Measurements from ENCODE around the gene ZC3H18. TPM values are rescaled to one million over a fixed set of nuclear protein-coding genes. Genes with fewer than 3 reads are reported as not detected.

The ZC3H18 gene
- polyA plus RNA-seq, 3 donors = 11.1 to 27.0 (median 26.0) TPM

- H3K27ac ChIP-seq (ENCODE audit: low read depth, low read length) = no peak overlapping the region
- WGBS, 3 donors = 67 to 84% (median 82%) methylated on average over 11 of the region's 11 CpGs
These were observed 102.6 kb downstream of the ZC3H18 start for GRCh38 chr16:88672776-88673175.

GRCh38 chr16:88673716-88674379, 103.6 kb downstream of the ZC3H18 start:
- H3K27ac ChIP-seq (ENCODE audit: low read depth, low read length) = no peak overlapping the region
- 91 to 94% (median 92%) methylated on average over 19 of the region's 19 CpGs for WGBS, 3 donors

- H3K27ac ChIP-seq (ENCODE audit: low read depth, low read length) = no peak overlapping the region
These were observed 106.5 kb downstream of the ZC3H18 start for GRCh38 chr16:88676502-88677242.

GRCh38 chr16:88677721-88678120, 107.5 kb downstream of the ZC3H18 start:
- no peak overlapping the region for H3K27ac ChIP-seq (ENCODE audit: low read depth, low read length)
- WGBS, 3 donors = 70 to 89% (median 82%) methylated on average over 12 to 13 of the region's 13 CpGs

More at GRCh38 chr16:88676502-88677242, 106.5 kb downstream of the ZC3H18 start:
- 73 to 87% (median 78%) methylated on average over 22 of the region's 22 CpGs for WGBS, 3 donors

- 64 to 81% (median 69%) methylated on average over 29 to 32 of the region's 32 CpGs for WGBS, 3 donors
- no peak overlapping the region for H3K27ac ChIP-seq (ENCODE audit: low read depth, low read length)
These were observed 108.2 kb downstream of the ZC3H18 start for GRCh38 chr16:88678224-88678979.

- 79 to 94% (median 83%) methylated on average over 5 of the region's 5 CpGs for WGBS, 3 donors
- H3K27ac ChIP-seq (ENCODE audit: low read depth, low read length) = no peak overlapping the region
These were observed 110.4 kb downstream of the ZC3H18 start for GRCh38 chr16:88680554-88681083.

- no peak overlapping the region for H3K27ac ChIP-seq (ENCODE audit: low read depth, low read length)
- WGBS, 3 donors = 48 to 62% (median 56%) methylated on average over 31 of the region's 31 CpGs
These were observed 111.0 kb downstream of the ZC3H18 start for GRCh38 chr16:88681084-88681680.

Other genes starting within 250 kb of the ZC3H18 start
- 1 to 10 TPM in 1 of 3 donors, under 1 TPM in 2; 0.06 to 1.5 (median 0.45) TPM for gene ZNF469, start 187.4 kb upstream of the ZC3H18 start, polyA plus RNA-seq
- 1 to 10 TPM; 1.8 to 5.9 (median 3.6) TPM for gene ZFPM1, start 117.1 kb upstream of the ZC3H18 start, polyA plus RNA-seq
- gene IL17C, start 68.2 kb downstream of the ZC3H18 start, polyA plus RNA-seq = not detected
- 100 to 1,000 TPM in 1 of 3 donors, 10 to 100 TPM in 2; 70.7 to 195 (median 93.1) TPM for gene CYBA, start 80.7 kb downstream of the ZC3H18 start, polyA plus RNA-seq
- gene MVD, start 92.7 kb downstream of the ZC3H18 start, polyA plus RNA-seq = 10 to 100 TPM; 22.6 to 34.5 (median 31.2) TPM
- under 1 TPM; 0.22 to 0.71 (median 0.45) TPM for gene SNAI3, start 116.1 kb downstream of the ZC3H18 start, polyA plus RNA-seq
- 10 to 100 TPM in 2 of 3 donors, 1 to 10 TPM in 1; 9.8 to 25.9 (median 13.8) TPM for gene RNF166, start 136.0 kb downstream of the ZC3H18 start, polyA plus RNA-seq
- gene CTU2, start 136.1 kb downstream of the ZC3H18 start, polyA plus RNA-seq = 10 to 100 TPM in 2 of 3 donors, 1 to 10 TPM in 1; 9.5 to 19.3 (median 17.3) TPM
- gene PIEZO1, start 214.8 kb downstream of the ZC3H18 start, polyA plus RNA-seq = 100 to 1,000 TPM in 2 of 3 donors, 10 to 100 TPM in 1; 61.0 to 436 (median 237) TPM
- gene CDT1, start 233.4 kb downstream of the ZC3H18 start, polyA plus RNA-seq = 1 to 10 TPM in 1 of 3 donors, under 1 TPM in 2; 0.33 to 2.6 (median 0.60) TPM
- gene APRT, start 241.5 kb downstream of the ZC3H18 start, polyA plus RNA-seq = 100 to 1,000 TPM; 162 to 256 (median 227) TPM

Data from adipose tissue (tissue), 3 donors.